ENCODE data around the gene EIF3B. TPM values are rescaled to one million over a fixed set of nuclear protein-coding genes. Genes with fewer than 3 reads are reported as not detected.
A peak's percentile ranks its signal among the peaks of the same experiment; 100 is the strongest.

The EIF3B gene
- total and polyA plus RNA-seq, 2 experiments from 2014 or later, result 151 to 161 TPM

GRCh38 chr7:2317556-2318293 is 36.9 kb upstream of the EIF3B start:
- no peak overlapping the region for H3K4me3 ChIP-seq
- no peaks in the 10 kb centered on the region for H3K9me3 ChIP-seq (ENCODE audit: low read depth)
- no peak for DNase-seq (ENCODE audit: low read depth in 1 of 2, low spot score in 1 of 2)
- TF ChIP-seq CTCF (IDR thresholded peaks at IDR 0.05; ENCODE audit: low read depth, low read length), result no peak
- no peak overlapping the region for H3K27ac ChIP-seq
- no peaks in the 10 kb centered on the region for H3K36me3 ChIP-seq
- no peaks in the 10 kb centered on the region for H3K27me3 ChIP-seq
- H3K4me1 ChIP-seq (ENCODE audit: low read depth), result no peaks in the 10 kb centered on the region

GRCh38 chr7:2321020-2321419 is 33.6 kb upstream of the EIF3B start:
- Histone ChIP-seq H3K4me1 (ENCODE audit: low read depth) (no peaks in the 10 kb centered on the region), H3K9me3 (ENCODE audit: low read depth) (no peaks in the 10 kb centered on the region), H3K27ac (no peak overlapping the region), H3K36me3 (no peaks in the 10 kb centered on the region), H3K27me3 (no peaks in the 10 kb centered on the region), H3K4me3 (no peak overlapping the region)
- DNase-seq (ENCODE audit: low read depth in 1 of 2, low spot score in 1 of 2), result peak in 1 of 2 donors; percentile 30
- peak; percentile 25 for TF ChIP-seq CTCF (IDR thresholded peaks at IDR 0.05; ENCODE audit: low read depth, low read length)

GRCh38 chr7:2325162-2325561 is 29.5 kb upstream of the EIF3B start:
- Histone ChIP-seq H3K4me3 (no peak overlapping the region), H3K36me3 (no peaks in the 10 kb centered on the region), H3K27ac (no peak overlapping the region), H3K9me3 (ENCODE audit: low read depth) (no peaks in the 10 kb centered on the region), H3K27me3 (no peaks in the 10 kb centered on the region), H3K4me1 (ENCODE audit: low read depth) (no peaks in the 10 kb centered on the region)
- no peak for DNase-seq (ENCODE audit: low read depth in 1 of 2, low spot score in 1 of 2)
- TF ChIP-seq CTCF (IDR thresholded peaks at IDR 0.05; ENCODE audit: low read depth, low read length), result no peak

DNA sequence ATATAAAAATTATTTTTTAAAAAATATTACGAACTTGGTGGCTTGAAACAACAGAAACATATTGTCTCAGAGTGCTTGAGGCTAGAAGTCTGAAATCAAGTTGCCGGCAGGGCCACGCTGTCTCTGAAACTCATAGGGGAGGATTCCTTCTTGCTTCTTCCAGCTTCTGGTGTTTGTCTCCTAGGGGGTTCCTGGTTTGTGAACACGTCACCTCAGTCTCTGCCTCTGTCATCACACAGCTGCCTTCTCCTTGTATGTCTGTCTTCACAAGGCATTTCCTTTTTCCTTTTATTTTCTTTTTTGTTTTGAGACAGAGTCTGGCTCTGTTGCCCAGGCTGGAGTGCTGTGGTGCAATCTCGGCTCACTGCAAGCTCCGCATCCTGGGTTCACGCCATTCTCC is 27.7 kb upstream of the EIF3B start:
- DNase-seq (ENCODE audit: low read depth in 1 of 2, low spot score in 1 of 2), result peak in 1 of 2 donors; percentile 16
- TF ChIP-seq CTCF (IDR thresholded peaks at IDR 0.05; ENCODE audit: low read depth, low read length), result no peak
- H3K27ac ChIP-seq, result no peak overlapping the region
- H3K4me1 ChIP-seq (ENCODE audit: low read depth), result no peaks in the 10 kb centered on the region
- H3K27me3 ChIP-seq, result no peaks in the 10 kb centered on the region
- H3K9me3 ChIP-seq (ENCODE audit: low read depth), result no peaks in the 10 kb centered on the region
- no peaks in the 10 kb centered on the region for H3K36me3 ChIP-seq
- H3K4me3 ChIP-seq, result no peak overlapping the region

DNA sequence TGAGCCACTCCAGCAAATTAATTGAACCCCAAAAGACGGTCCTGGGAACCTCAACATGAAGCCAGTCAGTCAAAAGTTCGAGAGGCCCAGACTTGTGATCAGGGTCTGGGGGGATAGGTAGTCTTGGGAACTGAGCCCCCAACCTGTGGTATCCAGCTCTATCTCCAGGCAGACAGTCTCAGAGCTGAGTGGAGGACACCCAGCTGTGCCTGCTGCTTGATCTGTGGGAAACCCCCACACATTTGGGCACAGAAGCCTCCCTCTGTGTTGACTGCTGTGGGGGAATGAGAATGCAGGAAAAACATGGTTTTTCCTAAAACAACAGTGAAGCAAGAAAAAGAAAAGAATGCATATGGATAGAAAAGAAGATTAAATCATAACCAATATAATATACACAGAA is 24.1 kb upstream of the EIF3B start:
- Histone ChIP-seq H3K27me3 (no peaks in the 10 kb centered on the region), H3K4me1 (ENCODE audit: low read depth) (no peaks in the 10 kb centered on the region), H3K36me3 (no peaks in the 10 kb centered on the region), H3K4me3 (no peak overlapping the region), H3K9me3 (ENCODE audit: low read depth) (no peaks in the 10 kb centered on the region), H3K27ac (no peak overlapping the region)
- DNase-seq (ENCODE audit: low read depth in 1 of 2, low spot score in 1 of 2), result no peak
- TF ChIP-seq CTCF (IDR thresholded peaks at IDR 0.05; ENCODE audit: low read depth, low read length), result no peak

All from cardiac muscle cell (in vitro differentiated cells and primary cell).